Measurements from ENCODE around the gene KMT5C.

The KMT5C gene

DNA sequence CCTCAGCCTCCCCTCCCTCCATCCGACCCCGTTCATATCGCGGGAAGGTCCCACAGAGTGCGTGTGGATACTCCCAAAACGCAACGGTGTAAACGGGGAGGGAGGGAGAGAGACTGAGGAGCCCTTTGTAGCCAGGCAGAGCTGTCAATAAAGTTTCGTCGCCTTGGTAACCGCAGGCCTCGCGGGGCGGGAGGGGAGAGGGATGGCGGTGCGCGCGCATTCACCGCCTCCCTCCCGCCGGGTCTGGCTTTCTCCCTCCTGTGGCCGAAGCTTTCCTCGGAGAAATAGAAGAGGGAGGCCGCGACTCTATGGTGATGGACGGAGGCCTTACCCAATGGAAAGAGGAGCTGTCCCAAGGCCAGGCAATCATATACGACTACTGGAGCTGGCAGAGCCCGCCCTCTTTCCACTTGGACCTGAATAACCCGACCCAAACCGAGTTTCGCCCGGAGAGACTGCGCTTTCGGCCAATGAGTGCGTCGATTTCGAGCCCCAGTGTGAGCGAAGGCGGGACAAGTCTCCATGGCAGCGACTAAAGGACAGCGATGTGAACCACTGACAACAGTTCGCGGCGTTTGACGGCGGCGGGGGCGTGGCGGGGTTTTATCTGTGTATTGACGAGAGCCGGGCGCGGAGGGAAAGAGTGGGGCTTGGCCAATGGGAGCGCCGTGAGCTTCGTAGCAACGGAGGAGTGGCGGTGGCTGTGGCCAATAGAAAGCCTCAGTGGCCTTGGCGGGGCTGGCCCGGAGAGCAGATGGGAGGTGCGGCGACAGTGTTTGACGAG is at the start of gene KMT5C:
Gene KMT5C, plus strand, starts transcription at position 772 of the 784 bp plus-strand sequence. CDS start 2,061 bp downstream, outside the sequence.
- in situ Hi-C loops (cut with MboI; ENCODE audit: low sequenced_read_pairs) = no loop called here

GRCh38 chr19:55297267-55297666 is 42.4 kb upstream of the KMT5C start:
- in situ Hi-C loops (cut with MboI; ENCODE audit: low sequenced_read_pairs) = no loop called here

DNA sequence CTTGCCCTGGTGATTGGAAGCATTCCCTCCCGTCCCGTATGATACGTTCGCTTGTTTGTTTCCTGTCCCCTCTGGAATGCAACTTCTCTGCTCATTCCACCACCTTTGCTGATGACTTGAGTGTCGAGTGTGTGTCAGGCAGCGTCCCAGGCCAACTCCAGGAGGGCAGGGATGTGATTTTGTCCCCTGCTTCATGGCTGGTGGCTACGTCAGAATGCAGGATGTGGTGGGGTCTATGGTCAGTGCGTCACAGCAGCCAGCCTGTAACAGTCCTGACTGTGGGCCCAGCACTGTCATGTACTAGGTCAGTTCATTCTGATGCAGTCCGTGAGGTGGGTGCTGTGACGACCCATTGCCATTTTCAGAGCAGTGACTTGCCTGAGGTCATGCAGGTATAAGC is 39.7 kb upstream of the KMT5C start:
- in situ Hi-C loops (cut with MboI; ENCODE audit: low sequenced_read_pairs) = no loop called here

GRCh38 chr19:55300886-55301458 is 38.7 kb upstream of the KMT5C start:
- in situ Hi-C loops (cut with MboI; ENCODE audit: low sequenced_read_pairs) = no loop called here

GRCh38 chr19:55301459-55302317 is 38.0 kb upstream of the KMT5C start:
- in situ Hi-C loops (cut with MboI; ENCODE audit: low sequenced_read_pairs) = no loop called here

DNA sequence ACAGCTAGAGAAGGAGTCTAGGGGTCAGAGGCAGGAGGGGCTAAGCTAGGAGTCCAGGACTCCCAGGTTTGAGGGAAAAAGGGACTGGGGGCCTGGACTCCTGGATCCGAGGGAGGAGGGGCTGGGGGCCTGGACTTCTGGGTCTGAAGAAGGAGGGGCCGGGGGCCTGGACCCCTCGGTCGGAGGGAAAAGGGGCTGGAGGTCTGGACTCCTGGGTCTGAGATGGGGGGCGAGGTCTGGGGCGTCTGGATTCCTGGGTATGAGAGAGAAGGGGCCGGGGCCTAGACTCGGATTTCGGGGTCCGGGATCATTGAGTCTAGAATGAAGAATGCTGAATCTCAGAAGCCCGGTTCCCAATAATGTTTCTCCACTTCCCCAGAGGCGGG is 37.4 kb upstream of the KMT5C start:
- in situ Hi-C loops (cut with MboI; ENCODE audit: low sequenced_read_pairs) = no loop called here

- in situ Hi-C loops (cut with MboI; ENCODE audit: low sequenced_read_pairs) = no loop called here
Observed at GRCh38 chr19:55303477-55303876, 36.2 kb upstream of the KMT5C start.

GRCh38 chr19:55304279-55304978 is 35.2 kb upstream of the KMT5C start:
- in situ Hi-C loops (cut with MboI; ENCODE audit: low sequenced_read_pairs) = no loop called here

GRCh38 chr19:55304980-55305379 is 34.7 kb upstream of the KMT5C start:
- in situ Hi-C loops (cut with MboI; ENCODE audit: low sequenced_read_pairs) = no loop called here

DNA sequence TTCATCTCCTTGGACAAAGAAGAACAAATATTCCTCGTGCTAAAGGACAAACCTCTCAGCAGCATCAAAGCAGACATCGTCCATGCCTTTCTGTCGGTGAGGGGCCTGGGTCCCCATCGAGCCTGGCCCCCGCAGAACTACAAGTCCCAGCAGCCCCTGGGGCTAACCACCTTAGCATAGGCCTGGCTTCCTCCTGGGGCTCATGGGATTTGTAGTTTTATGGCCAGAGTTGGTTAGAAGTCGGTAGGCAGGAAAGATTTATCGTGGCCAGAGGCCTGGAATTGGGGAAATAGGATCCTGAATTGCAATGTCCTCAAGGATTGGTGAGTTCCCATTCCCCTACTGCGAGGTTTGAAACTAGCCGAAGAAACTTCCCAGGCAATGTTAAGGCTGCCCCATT is 34.2 kb upstream of the KMT5C start:
- in situ Hi-C loops (cut with MboI; ENCODE audit: low sequenced_read_pairs) = no loop called here

DNA sequence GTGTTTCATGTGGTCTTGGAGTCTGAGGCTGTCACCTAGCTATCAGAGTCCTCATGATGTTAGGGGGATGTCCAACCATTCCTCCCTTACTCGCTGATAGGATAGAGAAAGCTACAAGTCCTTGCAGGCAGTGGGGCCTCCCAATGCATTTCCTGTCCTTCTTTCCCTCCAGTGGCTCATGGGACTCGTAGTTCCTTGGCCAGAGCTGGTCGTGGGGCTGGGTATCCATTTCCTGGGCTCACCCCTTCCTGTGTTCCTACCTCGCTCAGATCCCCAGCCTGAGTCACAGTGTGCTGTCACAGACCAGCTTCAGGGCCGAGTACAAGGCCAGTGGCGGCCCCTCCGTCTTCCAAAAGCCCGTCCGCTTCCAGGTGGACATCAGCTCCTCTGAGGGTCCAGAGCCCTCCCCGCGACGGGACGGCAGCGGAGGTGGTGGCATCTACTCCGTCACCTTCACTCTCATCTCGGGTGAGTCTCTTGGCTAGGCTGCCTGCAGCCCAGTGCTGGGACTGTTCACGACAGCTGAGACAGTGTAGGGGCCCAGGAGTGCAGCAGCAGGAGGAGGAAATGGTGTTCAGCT is 33.6 kb upstream of the KMT5C start:
- in situ Hi-C loops (cut with MboI; ENCODE audit: low sequenced_read_pairs) = no loop called here

- in situ Hi-C loops (cut with MboI; ENCODE audit: low sequenced_read_pairs) = no loop called here
Observed at GRCh38 chr19:55306712-55307111, 33.0 kb upstream of the KMT5C start.

- in situ Hi-C loops (cut with MboI; ENCODE audit: low sequenced_read_pairs) = no loop called here
Observed at GRCh38 chr19:55308281-55308680, 31.4 kb upstream of the KMT5C start.

- in situ Hi-C loops (cut with MboI; ENCODE audit: low sequenced_read_pairs) = no loop called here
Observed at GRCh38 chr19:55309448-55309847, 30.2 kb upstream of the KMT5C start.

DNA sequence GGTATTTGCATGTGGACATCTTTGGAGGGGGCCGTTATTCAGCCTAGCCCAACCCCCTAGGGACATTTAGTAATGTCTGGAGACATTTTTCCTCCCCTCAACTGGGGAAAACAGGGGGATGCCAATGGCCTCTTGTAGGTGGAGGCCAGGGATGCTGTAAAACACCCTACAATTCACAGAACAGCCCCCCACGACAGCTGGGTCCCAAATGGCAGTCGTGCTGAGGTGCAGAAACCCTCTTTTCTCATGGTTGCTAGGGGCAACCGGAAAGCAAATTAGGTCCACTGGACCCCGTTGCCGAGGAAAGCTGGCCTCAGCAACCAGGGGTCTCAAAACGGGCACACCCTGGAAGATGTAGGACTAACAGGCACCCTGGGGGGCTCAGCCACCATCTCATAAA is 29.2 kb upstream of the KMT5C start:
- in situ Hi-C loops (cut with MboI; ENCODE audit: low sequenced_read_pairs) = no loop called here

DNA sequence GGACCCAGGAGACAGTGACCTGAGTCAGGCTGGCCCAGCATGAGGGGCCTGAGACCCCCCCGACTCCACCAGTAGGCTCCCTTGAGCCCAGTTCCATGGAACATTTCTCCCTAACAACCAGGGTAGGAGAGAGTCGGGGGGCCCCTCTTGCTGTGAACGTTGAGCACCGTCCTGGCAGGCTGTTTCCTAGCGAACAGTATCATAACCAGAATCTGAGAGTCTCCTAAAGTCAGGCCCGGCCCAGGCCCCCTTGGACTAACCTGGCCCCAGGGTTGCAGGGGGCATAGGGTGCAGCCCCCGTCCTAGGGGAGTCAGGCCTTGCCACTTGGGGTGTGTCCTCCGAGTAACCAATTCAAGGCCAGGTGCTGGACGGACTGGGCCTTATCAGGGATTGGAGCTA is 28.3 kb upstream of the KMT5C start:
- in situ Hi-C loops (cut with MboI; ENCODE audit: low sequenced_read_pairs) = no loop called here

DNA sequence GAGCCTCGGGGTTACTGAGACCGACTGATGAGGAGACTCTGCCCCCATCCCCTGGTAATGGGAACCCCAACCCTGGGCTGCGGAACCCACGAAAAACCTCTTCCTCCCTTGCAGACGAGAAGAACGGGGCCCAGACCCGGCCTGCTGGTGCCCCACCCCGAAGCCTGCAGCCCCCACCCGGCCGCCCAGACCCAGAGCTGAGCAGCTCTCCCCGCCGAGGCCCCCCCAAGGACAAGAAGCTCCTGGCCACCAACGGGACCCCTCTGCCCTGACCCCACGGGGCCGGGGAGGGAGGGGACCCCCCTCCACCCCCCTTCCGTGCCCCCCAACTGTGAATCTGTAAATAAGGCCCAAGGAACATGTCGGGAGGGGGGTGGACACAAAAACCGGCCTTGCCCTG is 27.9 kb upstream of the KMT5C start:
- in situ Hi-C loops (cut with MboI; ENCODE audit: low sequenced_read_pairs) = no loop called here

- in situ Hi-C loops (cut with MboI; ENCODE audit: low sequenced_read_pairs) = no loop called here
Observed at GRCh38 chr19:55312621-55313512, 26.8 kb upstream of the KMT5C start.

GRCh38 chr19:55314396-55314795 is 25.3 kb upstream of the KMT5C start:
- in situ Hi-C loops (cut with MboI; ENCODE audit: low sequenced_read_pairs) = no loop called here

All from HL-60/S4 (cell line).